COR-L47 (cell line): Measurements from ENCODE around the gene PEAK1.
"Not testable (repeated sequence)": the region's sequence is repeated elsewhere in the genome, so short reads cannot be mapped to it uniquely, and the experiment has no call there.

Experiments used
- DNase-seq: peaks from one replicate; lab custom pipeline; 2025; lab: John Stamatoyannopoulos, UW

PEAK1 gene

DNA sequence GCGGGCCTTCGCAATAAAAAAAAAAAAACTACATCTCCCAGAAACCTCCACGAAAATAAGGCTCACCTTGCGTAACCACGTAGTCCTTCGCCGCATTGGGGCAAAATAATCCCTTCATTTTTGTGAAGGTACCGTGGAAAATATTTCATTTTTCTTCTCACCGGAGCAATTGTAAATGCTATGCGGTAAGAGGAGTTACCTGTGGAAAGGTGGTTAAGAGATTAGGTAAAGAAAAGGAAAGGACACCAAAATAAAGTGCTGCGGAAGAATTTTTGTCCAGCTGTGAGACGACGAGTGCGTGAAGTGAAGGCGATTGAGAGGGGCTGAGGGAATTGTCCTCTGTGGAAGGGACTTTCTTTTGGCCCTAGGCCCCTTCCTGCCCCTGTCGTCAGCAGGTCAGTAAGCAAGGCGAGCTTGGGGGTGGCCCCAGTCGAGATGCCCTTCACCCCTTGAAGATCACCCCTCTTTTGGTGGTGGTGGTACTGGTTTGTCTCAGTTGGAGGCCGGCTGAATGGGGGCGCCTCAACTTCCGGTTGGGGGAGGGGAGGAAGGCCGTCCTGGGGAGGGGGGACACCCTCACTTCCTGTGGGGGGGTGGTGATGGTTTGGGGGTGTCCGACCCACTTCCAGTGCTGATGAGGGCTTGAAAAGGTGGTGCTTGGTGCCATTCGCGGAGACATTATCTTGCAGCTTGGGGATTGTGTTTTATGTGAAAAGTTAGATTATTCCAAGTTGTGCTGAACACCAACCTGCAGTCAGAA is 886 bp upstream of the PEAK1 start, which contains the start of gene HMG20A:
Gene HMG20A, plus strand, starts transcription at position 279 of the 760 bp plus-strand sequence. CDS start 37,520 bp downstream, outside the sequence.
- peak; percentile 82 for DNase-seq

- DNase-seq: peak; percentile 5
Measured at GRCh38 chr15:77418966-77419835, 703 bp downstream of the PEAK1 start.

DNA sequence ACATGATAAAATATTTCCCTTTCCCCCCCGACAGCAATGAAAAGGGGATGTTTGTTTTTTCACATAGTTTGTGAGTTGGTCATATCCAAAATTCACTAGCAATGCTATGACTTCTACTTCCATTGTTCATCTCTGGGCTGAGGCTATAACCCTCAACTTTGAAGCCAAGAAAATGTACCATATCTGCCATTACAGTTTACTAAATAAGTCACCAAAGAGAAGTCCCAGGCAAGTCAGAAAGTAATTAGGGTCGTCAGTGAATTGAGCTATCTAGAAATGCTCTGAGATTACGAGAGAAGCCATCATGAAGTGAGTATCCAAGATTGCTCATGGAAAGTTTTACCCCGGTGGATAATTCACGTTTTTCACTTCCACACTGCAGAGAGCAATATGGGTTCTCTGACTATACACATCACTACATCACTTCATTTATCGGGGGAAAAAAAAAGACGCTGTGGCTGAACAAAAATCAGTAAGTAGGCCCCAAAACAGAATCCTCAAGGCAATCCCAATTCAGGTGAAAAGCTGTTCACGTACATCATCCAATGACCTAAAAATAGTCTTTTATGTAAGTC is 1.4 kb downstream of the PEAK1 start:
- DNase-seq: no peak

GRCh38 chr15:77417602-77418001 is 2.3 kb downstream of the PEAK1 start:
- no peak for DNase-seq

- DNase-seq: no peak
Measured at GRCh38 chr15:77416954-77417353, 3.0 kb downstream of the PEAK1 start.

DNA sequence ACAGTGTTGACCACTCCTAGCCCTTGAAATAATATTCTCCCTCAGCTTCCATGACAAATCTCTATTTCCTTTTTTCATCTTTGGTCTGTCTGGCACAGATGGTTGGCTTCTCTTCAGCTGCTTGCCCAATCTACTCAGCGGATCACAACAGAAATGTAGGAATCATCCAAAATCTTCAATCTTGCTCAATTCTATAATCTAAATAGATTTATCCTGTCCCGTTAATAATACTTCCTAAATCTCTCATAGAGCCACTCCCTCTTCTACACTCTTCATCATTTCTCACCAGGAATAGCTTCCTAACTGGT is 3.8 kb downstream of the PEAK1 start:
- no peak for DNase-seq

GRCh38 chr15:77415450-77416147 is 4.3 kb downstream of the PEAK1 start:
- no peak for DNase-seq

DNA sequence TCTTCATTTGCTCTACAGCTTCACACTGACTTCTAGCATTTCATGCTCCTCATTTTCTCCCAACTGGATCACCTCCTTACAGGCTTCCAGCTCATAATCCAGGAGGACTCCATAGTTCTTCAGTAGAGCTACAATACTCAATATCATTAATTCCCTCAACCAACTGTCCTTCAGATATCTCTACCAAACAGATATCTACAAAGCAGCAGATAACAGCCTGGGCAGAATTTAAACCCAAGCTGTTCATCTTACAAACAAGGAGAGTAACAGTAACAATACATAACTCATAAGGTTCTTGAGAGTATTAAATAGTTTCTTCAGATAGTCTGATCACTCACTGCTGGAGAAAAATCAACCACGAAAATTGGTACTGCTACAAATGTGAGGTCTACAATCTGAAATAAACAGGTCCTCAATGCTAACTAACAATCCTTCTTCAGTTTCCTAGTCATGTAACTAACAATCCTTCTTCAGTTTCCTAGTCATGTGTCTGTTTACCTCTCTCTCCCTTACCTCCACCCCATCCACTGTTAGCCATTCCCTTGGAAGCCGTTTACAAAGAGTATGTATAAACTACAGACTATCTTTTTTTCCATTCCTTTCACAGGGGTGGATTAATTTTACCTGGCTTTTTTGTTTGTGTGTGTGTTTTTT is 5.0 kb downstream of the PEAK1 start:
- DNase-seq: no peak

- DNase-seq: no peak
Measured at GRCh38 chr15:77413699-77414349, 6.1 kb downstream of the PEAK1 start.

- DNase-seq: peak; percentile 30
Measured at GRCh38 chr15:77412972-77413698, 6.8 kb downstream of the PEAK1 start.

DNA sequence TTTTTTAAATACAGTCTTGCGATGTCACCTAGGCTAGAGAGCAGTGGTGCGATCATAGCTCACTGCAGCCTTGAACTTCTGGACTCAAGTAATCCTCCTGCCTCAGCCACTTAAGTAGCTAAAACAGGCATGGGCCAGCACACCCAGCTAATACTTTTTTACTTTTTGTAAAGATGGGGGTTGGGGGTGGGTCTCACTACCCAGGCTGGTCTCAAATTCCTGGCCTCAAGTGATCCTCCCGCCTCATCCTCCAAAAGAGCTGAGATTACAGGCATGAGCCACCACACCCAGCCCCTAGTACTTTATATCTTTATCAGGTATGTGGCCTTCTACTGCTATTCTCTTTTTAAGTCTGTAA is 8.3 kb downstream of the PEAK1 start:
- no peak for DNase-seq

GRCh38 chr15:77410701-77411618 is 8.9 kb downstream of the PEAK1 start:
- DNase-seq: no peak

DNA sequence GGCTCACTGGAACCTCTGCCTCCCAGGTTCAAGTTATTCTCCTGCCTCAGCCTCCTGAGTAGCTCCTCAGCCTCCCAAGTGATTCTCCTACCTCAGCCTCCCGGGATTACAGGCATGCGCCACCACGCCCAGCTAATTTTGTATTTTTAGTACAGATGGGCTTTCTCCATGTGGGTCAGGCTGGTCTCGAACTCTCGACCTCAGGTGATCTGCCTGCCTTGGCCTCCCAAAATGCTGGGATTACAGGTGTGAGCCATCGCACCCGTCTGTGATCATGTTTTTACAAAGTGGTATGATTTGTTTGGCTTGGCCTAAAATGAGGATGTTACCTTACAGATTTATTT is 9.8 kb downstream of the PEAK1 start:
- not testable (repeated sequence) for DNase-seq

- no peak for DNase-seq
Measured at GRCh38 chr15:77409259-77410156, 10.4 kb downstream of the PEAK1 start.

DNA sequence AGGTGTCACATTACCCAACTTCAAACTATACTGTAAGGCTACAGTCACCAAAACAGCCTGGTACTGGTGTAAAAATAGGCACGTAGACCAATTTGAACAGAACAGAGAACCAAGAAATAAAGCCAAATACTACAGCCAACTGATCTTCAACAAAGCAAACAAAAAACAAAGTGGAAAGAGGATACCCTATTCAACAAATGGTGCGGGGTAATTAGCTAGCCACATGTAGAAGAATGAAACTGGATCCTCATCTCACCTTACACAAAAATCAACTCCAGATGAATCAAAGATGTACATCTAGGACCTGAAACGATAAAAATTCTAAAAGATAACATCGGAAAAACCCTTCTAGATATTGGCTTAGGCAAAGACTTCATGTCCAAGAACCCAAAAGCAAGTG is 13.1 kb downstream of the PEAK1 start:
- no peak for DNase-seq

DNA sequence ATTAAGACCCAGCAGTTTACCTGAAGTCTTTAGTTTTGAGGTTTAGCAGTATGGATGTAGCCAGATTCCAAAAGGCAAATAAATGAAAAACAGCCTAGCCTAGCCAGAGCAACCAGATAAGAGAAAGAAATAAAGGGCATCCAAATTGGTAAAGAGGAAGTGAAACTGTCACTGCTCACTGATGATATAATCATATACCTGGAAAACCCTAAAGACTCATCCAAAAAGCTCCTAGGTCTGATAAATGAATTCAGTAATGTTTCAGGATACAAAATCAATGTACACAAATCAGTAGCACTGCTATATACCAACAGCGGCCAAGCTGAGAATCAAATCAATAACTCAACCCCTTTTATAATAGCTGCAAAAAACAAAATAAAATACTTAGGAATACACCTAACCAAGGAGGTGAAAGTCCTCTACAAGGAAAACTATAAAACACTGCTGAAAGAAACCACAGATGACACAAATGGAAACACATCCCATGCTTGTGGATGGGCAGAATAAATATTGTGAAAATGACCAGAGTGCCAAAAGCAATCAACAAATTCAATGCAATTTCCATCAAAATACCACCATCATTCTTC is 13.6 kb downstream of the PEAK1 start:
- DNase-seq: not testable (repeated sequence)

GRCh38 chr15:77402740-77403379 is 17.0 kb downstream of the PEAK1 start:
- no peak for DNase-seq

DNA sequence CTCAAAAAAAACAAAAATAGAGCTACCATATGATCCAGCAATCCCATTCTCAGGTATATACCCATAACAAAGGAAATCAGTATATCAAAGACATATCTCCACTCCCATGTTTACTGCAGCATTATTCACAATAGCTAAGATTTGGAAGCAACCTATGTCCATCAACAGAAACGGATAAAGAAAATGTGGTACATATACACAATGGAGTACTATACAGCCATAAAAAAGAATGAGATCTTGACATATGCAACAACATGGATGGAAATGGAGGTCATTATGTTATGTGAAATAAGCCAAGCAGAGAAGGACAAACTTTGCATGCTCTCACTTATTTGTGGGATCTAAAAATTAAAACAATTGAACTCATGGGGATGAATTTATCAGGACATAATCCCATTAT is 19.6 kb downstream of the PEAK1 start:
- DNase-seq: no peak
